WTC11 (cell line): ENCODE measurements around the gene CASD1. TPM values are rescaled to one million over a fixed set of nuclear protein-coding genes. Genes with fewer than 3 reads are reported as not detected.

ENCODE experiments used
- ATAC-seq: fragments of 200-7000 bp; cut with Tn5 transposase; 2 replicates; pipeline ENCODE4 v1.10.0; 2021; ENCODE audit warnings: mild to moderate bottlenecking, moderate library complexity
- CTCF ChIA-PET: fragments of 300-600 bp; sonication (Branson Sonifier 250); formaldehyde crosslinking; loops from one replicate; lab custom pipeline; 2021; ENCODE audit warnings: antibody characterized with exemption; lab: Charles Lee
- POLR2A ChIA-PET: fragments of 350-600 bp; sonication (Branson Sonifier 250); formaldehyde crosslinking; loops from one replicate; lab custom pipeline; 2021; ENCODE audit warnings: antibody characterized with exemption; lab: Charles Lee
- DNase-seq: peaks from one replicate; pipeline ENCODE4 v3.0.0; 2021; ENCODE audit warnings: low spot score
- H3K27ac Mint-ChIP-seq: 2 replicates; pipeline ENCODE4 v1.8.0; 2021; ENCODE audit warnings: mixed read lengths
- H3K27me3 Mint-ChIP-seq: 2 replicates; pipeline ENCODE4 v1.8.0; 2021; ENCODE audit warnings: low read depth, mild to moderate bottlenecking, moderate library complexity, mixed read lengths
- H3K36me3 Mint-ChIP-seq: 2 replicates; pipeline ENCODE4 v1.8.0; 2021; ENCODE audit warnings: mixed read lengths
- H3K4me1 Mint-ChIP-seq: 2 replicates; pipeline ENCODE4 v1.8.0; 2022; ENCODE audit warnings: mixed read lengths
- H3K4me3 Mint-ChIP-seq: 2 replicates; pipeline ENCODE4 v1.8.0; 2021; ENCODE audit warnings: mild to moderate bottlenecking, moderate library complexity, mixed read lengths
- H3K9me3 Mint-ChIP-seq: 2 replicates; pipeline ENCODE4 v1.8.0; 2021; ENCODE audit warnings: mixed read lengths
- EMX1 ChIP-seq: fragments of 250-450 bp; sonication (Bioruptor Pico); IDR thresholded peaks from 2 replicates; pipeline ENCODE4 v1.8.0; 2021; ENCODE audit warnings: mild to moderate bottlenecking
- FOXP1 ChIP-seq: sonication (generic); formaldehyde crosslinking; IDR thresholded peaks from 2 replicates; pipeline ENCODE4 v1.8.0; 2022; ENCODE audit warnings: missing genetic modification reagents, mild to moderate bottlenecking, moderate library complexity, borderline replicate concordance
- GTF2I ChIP-seq: fragments of 250-450 bp; sonication (Bioruptor Pico); conservative IDR thresholded peaks from 2 replicates; pipeline ENCODE4 v1.4.0; 2021; ENCODE audit warnings: mild to moderate bottlenecking
- JAZF1 ChIP-seq: fragments of 250-450 bp; sonication (Bioruptor Pico); IDR thresholded peaks from 2 replicates; pipeline ENCODE4 v1.9.0; 2021; ENCODE audit warnings: moderate library complexity, mild to moderate bottlenecking, inconsistent platforms
- JUN ChIP-seq: sonication (generic); formaldehyde crosslinking; IDR thresholded peaks from 2 replicates; pipeline ENCODE4 v1.8.0; 2023; ENCODE audit warnings: mild to moderate bottlenecking, missing genetic modification reagents
- MXD4 ChIP-seq: fragments of 250-450 bp; sonication (Bioruptor Pico); IDR thresholded peaks from 2 replicates; pipeline ENCODE4 v1.8.0; 2021; ENCODE audit warnings: mild to moderate bottlenecking, moderate library complexity, borderline replicate concordance
- MYBL2 ChIP-seq: sonication (generic); formaldehyde crosslinking; IDR thresholded peaks from 2 replicates; pipeline ENCODE4 v1.8.1; 2023; ENCODE audit warnings: mild to moderate bottlenecking, moderate library complexity, missing genetic modification reagents
- NFYB ChIP-seq: sonication (generic); formaldehyde crosslinking; conservative IDR thresholded peaks from 2 replicates; pipeline ENCODE4 v1.8.0; 2022; ENCODE audit warnings: low read depth, missing genetic modification reagents
- RELA ChIP-seq: sonication (generic); formaldehyde crosslinking; IDR thresholded peaks from 2 replicates; pipeline ENCODE4 v1.8.1; 2022; ENCODE audit warnings: missing genetic modification reagents, mild to moderate bottlenecking, borderline replicate concordance
- SMAD4 ChIP-seq: sonication (generic); formaldehyde crosslinking; IDR thresholded peaks from 2 replicates; pipeline ENCODE4 v1.8.0; 2022; ENCODE audit warnings: mild to moderate bottlenecking, missing genetic modification reagents
- TEAD1 ChIP-seq: sonication (generic); formaldehyde crosslinking; IDR thresholded peaks from 2 replicates; pipeline ENCODE4 v1.8.0; 2022; ENCODE audit warnings: mild to moderate bottlenecking, missing genetic modification reagents
- TEAD4 ChIP-seq: sonication (generic); formaldehyde crosslinking; IDR thresholded peaks from 2 replicates; pipeline ENCODE4 v1.8.0; 2022; ENCODE audit warnings: mild to moderate bottlenecking, missing genetic modification reagents
- TP53 ChIP-seq: sonication (generic); formaldehyde crosslinking; IDR thresholded peaks from 2 replicates; pipeline ENCODE4 v1.8.1; 2023; ENCODE audit warnings: mild to moderate bottlenecking, missing genetic modification reagents
- ZNF232 ChIP-seq: sonication (generic); formaldehyde crosslinking; IDR thresholded peaks from 2 replicates; pipeline ENCODE4 v1.8.0; 2022; ENCODE audit warnings: mild to moderate bottlenecking, missing genetic modification reagents
- ZNF423 ChIP-seq: fragments of 250-450 bp; sonication (Bioruptor Pico); IDR thresholded peaks from 2 replicates; pipeline ENCODE4 v2.1.2; 2022; ENCODE audit warnings: mild to moderate bottlenecking, moderate library complexity
- total RNA-seq: library from RNA; stranded (reverse); gene quantifications from 3 replicates; pipeline ENCODE4 v1.2.3, GENCODE V29; 2021
- TF ChIP-seq, protein P1 (sequence below): sonication (generic); formaldehyde crosslinking; IDR thresholded peaks from 2 replicates; pipeline ENCODE4 v1.8.0; 2023; ENCODE audit warnings: missing genetic modification reagents
- TF ChIP-seq, protein P2 (sequence below): fragments of 250-450 bp; sonication (Bioruptor Pico); IDR thresholded peaks from 2 replicates; pipeline ENCODE4 v1.9.0; 2021; ENCODE audit warnings: mild to moderate bottlenecking
- TF ChIP-seq, protein P3 (sequence below): sonication (generic); formaldehyde crosslinking; conservative IDR thresholded peaks from 2 replicates; pipeline ENCODE4 v1.8.1; 2023; ENCODE audit warnings: mild to moderate bottlenecking, low read depth, missing genetic modification reagents, moderate library complexity
- TF ChIP-seq, protein P4 (sequence below): sonication (generic); formaldehyde crosslinking; IDR thresholded peaks from 2 replicates; pipeline ENCODE4 v1.8.1; 2022; ENCODE audit warnings: mild to moderate bottlenecking, moderate library complexity, missing genetic modification reagents
- TF ChIP-seq, protein P5 (sequence below): sonication (generic); formaldehyde crosslinking; IDR thresholded peaks from 2 replicates; pipeline ENCODE4 v1.8.1; 2023; ENCODE audit warnings: mild to moderate bottlenecking, missing genetic modification reagents
- TF ChIP-seq, protein P6 (sequence below): fragments of 250-450 bp; sonication (Bioruptor Pico); IDR thresholded peaks from 2 replicates; pipeline ENCODE4 v2.1.2; 2022; ENCODE audit warnings: mild to moderate bottlenecking, moderate library complexity
- TF ChIP-seq, protein P7 (sequence below): fragments of 250-450 bp; sonication (Bioruptor Pico); conservative IDR thresholded peaks from 2 replicates; pipeline ENCODE4 v1.9.0; 2021; ENCODE audit warnings: mild to moderate bottlenecking
- TF ChIP-seq, protein P8 (sequence below): sonication (generic); formaldehyde crosslinking; IDR thresholded peaks from 2 replicates; pipeline ENCODE4 v1.8.0; 2022; ENCODE audit warnings: mild to moderate bottlenecking, missing genetic modification reagents
- TF ChIP-seq, protein P9 (sequence below): sonication (generic); formaldehyde crosslinking; IDR thresholded peaks from 2 replicates; pipeline ENCODE4 v1.8.1; 2023; ENCODE audit warnings: mild to moderate bottlenecking, moderate library complexity, missing genetic modification reagents

Gene CASD1
- total RNA-seq, 1 experiment from 2014 or later = 19.5 TPM

DNA sequence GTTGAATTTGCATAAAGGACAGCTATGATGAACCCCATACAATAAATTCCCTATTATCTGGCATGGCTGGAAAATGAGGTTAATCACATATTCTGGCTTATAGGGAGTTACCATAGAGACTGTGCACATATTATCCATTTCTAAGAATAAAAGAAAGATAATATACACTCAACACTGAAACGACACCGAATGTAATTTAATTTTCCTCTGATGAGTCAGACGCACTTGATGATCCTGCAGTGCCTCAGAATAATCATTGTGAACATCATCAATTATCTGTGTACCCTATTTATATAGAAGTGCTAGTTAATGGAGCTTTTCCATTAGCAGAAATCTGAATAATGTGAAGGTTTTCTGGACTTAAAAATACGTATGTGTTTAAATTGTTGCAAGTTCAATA lies 86.1 kb downstream of the CASD1 start (continued):
- TF ChIP-seq, protein P1, sequence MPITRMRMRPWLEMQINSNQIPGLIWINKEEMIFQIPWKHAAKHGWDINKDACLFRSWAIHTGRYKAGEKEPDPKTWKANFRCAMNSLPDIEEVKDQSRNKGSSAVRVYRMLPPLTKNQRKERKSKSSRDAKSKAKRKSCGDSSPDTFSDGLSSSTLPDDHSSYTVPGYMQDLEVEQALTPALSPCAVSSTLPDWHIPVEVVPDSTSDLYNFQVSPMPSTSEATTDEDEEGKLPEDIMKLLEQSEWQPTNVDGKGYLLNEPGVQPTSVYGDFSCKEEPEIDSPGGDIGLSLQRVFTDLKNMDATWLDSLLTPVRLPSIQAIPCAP (CRISPR knock-in tag) = no peak
- TF ChIP-seq RELA (CRISPR knock-in tag) = no peak
- TF ChIP-seq ZNF423 = no peak
- no peak for TF ChIP-seq JUN (CRISPR knock-in tag)
- TF ChIP-seq, protein P2, sequence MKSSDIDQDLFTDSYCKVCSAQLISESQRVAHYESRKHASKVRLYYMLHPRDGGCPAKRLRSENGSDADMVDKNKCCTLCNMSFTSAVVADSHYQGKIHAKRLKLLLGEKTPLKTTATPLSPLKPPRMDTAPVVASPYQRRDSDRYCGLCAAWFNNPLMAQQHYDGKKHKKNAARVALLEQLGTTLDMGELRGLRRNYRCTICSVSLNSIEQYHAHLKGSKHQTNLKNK = no peak
- TF ChIP-seq TP53 (CRISPR knock-in tag) = no peak
- no peak for TF ChIP-seq ZNF232 (CRISPR knock-in tag)
- no peak for TF ChIP-seq SMAD4
- no peak for TF ChIP-seq TEAD4
- TF ChIP-seq, protein P3, sequence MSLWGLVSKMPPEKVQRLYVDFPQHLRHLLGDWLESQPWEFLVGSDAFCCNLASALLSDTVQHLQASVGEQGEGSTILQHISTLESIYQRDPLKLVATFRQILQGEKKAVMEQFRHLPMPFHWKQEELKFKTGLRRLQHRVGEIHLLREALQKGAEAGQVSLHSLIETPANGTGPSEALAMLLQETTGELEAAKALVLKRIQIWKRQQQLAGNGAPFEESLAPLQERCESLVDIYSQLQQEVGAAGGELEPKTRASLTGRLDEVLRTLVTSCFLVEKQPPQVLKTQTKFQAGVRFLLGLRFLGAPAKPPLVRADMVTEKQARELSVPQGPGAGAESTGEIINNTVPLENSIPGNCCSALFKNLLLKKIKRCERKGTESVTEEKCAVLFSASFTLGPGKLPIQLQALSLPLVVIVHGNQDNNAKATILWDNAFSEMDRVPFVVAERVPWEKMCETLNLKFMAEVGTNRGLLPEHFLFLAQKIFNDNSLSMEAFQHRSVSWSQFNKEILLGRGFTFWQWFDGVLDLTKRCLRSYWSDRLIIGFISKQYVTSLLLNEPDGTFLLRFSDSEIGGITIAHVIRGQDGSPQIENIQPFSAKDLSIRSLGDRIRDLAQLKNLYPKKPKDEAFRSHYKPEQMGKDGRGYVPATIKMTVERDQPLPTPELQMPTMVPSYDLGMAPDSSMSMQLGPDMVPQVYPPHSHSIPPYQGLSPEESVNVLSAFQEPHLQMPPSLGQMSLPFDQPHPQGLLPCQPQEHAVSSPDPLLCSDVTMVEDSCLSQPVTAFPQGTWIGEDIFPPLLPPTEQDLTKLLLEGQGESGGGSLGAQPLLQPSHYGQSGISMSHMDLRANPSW = no peak
- TF ChIP-seq NFYB (CRISPR knock-in tag) = no peak

DNA sequence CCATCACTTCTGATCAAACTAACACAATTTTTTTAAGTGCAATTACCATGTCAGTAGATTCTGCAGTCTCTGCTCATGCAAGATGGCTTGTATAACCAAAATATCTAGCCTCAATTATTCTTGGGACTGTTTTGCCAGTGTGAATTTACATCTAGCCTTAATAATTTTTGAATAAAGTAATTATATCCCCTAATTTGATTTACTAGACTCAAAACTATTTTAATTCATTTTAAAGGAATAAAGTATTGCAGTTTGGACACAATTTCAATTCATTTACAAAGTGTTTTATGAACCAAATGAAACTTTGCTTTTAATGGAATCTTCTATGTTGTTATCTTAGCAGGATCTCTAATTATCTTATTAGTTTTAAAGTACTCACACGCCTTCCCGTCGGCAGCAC lies 90.7 kb downstream of the CASD1 start:
- DNase-seq (no peak), ATAC-seq (no peak)
- peaks cover 5% of the 10 kb centered on the region for H3K4me1 Mint-ChIP-seq
- no peak overlapping the region for H3K27ac Mint-ChIP-seq
- CTCF ChIA-PET = no interaction called here
- no peaks in the 10 kb centered on the region for H3K9me3 Mint-ChIP-seq
- POLR2A ChIA-PET = no interaction called here
- no peak overlapping the region for H3K4me3 Mint-ChIP-seq
- H3K36me3 Mint-ChIP-seq = 0 out of 2 replicates have a peak, but pooled peaks cover 6% of the 10 kb centered on the region
- H3K27me3 Mint-ChIP-seq = no peaks in the 10 kb centered on the region
- TF ChIP-seq MXD4 (CRISPR knock-in tag) (no peak), FOXP1 (CRISPR knock-in tag) (no peak), TEAD1 (CRISPR knock-in tag) (no peak), MYBL2 (no peak), EMX1 (CRISPR knock-in tag) (no peak), JAZF1 (CRISPR knock-in tag) (no peak), GTF2I (no peak)
- TF ChIP-seq, protein P4, sequence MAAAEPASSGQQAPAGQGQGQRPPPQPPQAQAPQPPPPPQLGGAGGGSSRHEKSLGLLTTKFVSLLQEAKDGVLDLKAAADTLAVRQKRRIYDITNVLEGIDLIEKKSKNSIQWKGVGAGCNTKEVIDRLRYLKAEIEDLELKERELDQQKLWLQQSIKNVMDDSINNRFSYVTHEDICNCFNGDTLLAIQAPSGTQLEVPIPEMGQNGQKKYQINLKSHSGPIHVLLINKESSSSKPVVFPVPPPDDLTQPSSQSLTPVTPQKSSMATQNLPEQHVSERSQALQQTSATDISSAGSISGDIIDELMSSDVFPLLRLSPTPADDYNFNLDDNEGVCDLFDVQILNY (CRISPR knock-in tag) = no peak
- TF ChIP-seq, protein P5, sequence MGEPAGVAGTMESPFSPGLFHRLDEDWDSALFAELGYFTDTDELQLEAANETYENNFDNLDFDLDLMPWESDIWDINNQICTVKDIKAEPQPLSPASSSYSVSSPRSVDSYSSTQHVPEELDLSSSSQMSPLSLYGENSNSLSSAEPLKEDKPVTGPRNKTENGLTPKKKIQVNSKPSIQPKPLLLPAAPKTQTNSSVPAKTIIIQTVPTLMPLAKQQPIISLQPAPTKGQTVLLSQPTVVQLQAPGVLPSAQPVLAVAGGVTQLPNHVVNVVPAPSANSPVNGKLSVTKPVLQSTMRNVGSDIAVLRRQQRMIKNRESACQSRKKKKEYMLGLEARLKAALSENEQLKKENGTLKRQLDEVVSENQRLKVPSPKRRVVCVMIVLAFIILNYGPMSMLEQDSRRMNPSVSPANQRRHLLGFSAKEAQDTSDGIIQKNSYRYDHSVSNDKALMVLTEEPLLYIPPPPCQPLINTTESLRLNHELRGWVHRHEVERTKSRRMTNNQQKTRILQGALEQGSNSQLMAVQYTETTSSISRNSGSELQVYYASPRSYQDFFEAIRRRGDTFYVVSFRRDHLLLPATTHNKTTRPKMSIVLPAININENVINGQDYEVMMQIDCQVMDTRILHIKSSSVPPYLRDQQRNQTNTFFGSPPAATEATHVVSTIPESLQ (CRISPR knock-in tag) = no peak
- TF ChIP-seq, protein P6, sequence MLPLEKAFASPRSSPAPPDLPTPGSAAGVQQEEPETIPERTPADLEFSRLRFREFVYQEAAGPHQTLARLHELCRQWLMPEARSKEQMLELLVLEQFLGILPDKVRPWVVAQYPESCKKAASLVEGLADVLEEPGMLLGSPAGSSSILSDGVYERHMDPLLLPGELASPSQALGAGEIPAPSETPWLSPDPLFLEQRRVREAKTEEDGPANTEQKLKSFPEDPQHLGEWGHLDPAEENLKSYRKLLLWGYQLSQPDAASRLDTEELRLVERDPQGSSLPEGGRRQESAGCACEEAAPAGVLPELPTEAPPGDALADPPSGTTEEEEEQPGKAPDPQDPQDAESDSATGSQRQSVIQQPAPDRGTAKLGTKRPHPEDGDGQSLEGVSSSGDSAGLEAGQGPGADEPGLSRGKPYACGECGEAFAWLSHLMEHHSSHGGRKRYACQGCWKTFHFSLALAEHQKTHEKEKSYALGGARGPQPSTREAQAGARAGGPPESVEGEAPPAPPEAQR (CRISPR knock-in tag) = no peak
- TF ChIP-seq, protein P7, sequence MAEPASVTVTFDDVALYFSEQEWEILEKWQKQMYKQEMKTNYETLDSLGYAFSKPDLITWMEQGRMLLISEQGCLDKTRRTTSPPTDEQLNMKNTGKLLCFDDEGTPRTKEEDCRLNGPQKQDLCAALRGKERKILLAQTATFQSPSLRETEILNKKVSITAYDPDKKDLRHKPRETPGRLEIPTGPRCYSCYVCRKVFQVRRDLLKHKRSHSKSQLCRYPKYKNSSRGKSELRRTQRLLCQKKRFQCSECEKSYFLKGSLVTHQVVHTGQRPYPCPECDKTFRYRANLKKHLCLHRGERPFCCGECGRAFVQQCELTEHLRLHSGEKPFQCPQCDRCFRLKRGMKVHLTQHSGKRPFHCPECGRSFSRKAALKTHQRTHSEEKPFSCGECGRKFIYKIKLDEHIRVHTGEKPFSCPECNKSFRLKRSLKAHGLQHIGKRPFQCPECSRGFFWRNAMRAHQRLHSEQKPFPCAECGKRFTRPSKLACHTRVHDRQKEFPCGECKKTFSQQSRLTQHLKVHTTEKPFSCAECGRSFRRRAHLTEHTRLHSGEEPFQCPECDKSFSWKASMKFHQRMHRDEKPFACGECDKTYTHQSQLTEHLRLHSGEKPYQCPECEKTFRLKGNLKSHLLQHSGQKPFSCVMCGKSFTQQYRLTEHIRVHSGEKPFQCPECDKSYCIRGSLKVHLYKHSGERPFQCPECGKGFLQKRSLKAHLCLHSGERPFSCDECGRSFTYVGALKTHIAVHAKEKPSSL (CRISPR knock-in tag) = no peak
- TF ChIP-seq, protein P8, sequence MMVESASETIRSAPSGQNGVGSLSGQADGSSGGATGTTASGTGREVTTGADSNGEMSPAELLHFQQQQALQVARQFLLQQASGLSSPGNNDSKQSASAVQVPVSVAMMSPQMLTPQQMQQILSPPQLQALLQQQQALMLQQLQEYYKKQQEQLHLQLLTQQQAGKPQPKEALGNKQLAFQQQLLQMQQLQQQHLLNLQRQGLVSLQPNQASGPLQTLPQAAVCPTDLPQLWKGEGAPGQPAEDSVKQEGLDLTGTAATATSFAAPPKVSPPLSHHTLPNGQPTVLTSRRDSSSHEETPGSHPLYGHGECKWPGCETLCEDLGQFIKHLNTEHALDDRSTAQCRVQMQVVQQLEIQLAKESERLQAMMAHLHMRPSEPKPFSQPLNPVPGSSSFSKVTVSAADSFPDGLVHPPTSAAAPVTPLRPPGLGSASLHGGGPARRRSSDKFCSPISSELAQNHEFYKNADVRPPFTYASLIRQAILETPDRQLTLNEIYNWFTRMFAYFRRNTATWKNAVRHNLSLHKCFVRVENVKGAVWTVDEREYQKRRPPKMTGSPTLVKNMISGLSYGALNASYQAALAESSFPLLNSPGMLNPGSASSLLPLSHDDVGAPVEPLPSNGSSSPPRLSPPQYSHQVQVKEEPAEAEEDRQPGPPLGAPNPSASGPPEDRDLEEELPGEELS (CRISPR knock-in tag) = no peak
- TF ChIP-seq, protein P9, sequence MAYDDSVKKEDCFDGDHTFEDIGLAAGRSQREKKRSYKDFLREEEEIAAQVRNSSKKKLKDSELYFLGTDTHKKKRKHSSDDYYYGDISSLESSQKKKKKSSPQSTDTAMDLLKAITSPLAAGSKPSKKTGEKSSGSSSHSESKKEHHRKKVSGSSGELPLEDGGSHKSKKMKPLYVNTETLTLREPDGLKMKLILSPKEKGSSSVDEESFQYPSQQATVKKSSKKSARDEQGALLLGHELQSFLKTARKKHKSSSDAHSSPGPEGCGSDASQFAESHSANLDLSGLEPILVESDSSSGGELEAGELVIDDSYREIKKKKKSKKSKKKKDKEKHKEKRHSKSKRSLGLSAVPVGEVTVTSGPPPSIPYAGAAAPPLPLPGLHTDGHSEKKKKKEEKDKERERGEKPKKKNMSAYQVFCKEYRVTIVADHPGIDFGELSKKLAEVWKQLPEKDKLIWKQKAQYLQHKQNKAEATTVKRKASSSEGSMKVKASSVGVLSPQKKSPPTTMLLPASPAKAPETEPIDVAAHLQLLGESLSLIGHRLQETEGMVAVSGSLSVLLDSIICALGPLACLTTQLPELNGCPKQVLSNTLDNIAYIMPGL (CRISPR knock-in tag) = no peak
